Measurements from ENCODE around the gene FKBP1A.

FKBP1A gene

DNA sequence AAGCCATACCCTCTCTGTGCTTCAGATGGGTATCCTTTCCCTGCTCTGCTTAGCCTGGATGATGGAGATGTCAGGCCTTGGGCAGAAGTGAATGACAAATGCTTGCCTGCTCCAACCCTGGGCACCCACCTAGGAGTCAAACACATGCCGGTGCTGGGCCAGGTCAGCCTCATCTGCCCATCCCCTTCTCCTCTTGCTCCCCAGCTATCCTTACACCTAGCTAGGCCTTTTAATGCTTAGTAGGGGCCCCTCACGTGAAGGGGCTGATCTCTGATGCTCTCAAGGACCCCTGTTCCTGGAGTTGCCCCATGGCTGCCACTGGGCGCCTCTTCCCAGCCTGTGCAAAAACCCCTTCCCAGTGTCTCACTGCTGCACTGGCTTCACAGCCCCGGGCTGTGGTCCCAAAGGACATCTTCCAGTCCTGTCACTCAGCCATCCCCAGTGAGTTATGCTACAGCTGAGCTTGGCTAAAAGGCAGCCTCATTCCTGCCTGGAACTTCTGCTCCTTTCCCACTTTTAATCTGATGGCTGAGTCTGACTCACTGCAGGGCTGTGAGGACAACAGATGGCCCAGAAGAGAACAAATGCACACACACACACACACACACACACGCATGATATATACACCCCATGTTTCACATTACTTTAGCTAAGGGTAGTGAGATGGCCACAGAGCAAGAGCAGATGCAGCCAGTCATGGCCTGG is 51.1 kb downstream of the FKBP1A start:
- no peak for TF ChIP-seq EGR1 (IDR thresholded peaks at IDR 0.05)
- TF ChIP-seq CEBPB (IDR thresholded peaks at IDR 0.05) = no peak
- no peak for TF ChIP-seq FOXM1 (IDR thresholded peaks at IDR 0.05; ENCODE audit: borderline replicate concordance, low read depth)
- TF ChIP-seq, protein P1, sequence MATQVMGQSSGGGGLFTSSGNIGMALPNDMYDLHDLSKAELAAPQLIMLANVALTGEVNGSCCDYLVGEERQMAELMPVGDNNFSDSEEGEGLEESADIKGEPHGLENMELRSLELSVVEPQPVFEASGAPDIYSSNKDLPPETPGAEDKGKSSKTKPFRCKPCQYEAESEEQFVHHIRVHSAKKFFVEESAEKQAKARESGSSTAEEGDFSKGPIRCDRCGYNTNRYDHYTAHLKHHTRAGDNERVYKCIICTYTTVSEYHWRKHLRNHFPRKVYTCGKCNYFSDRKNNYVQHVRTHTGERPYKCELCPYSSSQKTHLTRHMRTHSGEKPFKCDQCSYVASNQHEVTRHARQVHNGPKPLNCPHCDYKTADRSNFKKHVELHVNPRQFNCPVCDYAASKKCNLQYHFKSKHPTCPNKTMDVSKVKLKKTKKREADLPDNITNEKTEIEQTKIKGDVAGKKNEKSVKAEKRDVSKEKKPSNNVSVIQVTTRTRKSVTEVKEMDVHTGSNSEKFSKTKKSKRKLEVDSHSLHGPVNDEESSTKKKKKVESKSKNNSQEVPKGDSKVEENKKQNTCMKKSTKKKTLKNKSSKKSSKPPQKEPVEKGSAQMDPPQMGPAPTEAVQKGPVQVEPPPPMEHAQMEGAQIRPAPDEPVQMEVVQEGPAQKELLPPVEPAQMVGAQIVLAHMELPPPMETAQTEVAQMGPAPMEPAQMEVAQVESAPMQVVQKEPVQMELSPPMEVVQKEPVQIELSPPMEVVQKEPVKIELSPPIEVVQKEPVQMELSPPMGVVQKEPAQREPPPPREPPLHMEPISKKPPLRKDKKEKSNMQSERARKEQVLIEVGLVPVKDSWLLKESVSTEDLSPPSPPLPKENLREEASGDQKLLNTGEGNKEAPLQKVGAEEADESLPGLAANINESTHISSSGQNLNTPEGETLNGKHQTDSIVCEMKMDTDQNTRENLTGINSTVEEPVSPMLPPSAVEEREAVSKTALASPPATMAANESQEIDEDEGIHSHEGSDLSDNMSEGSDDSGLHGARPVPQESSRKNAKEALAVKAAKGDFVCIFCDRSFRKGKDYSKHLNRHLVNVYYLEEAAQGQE (IDR thresholded peaks at IDR 0.05; ENCODE audit: low read depth) = no peak
- no peak for TF ChIP-seq TCF12 (IDR thresholded peaks at IDR 0.05; ENCODE audit: low read depth)
- TF ChIP-seq, protein P2, sequence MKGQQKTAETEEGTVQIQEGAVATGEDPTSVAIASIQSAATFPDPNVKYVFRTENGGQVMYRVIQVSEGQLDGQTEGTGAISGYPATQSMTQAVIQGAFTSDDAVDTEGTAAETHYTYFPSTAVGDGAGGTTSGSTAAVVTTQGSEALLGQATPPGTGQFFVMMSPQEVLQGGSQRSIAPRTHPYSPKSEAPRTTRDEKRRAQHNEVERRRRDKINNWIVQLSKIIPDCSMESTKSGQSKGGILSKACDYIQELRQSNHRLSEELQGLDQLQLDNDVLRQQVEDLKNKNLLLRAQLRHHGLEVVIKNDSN (IDR thresholded peaks at IDR 0.05) = no peak
- no peak for TF ChIP-seq YY1 (IDR thresholded peaks at IDR 0.05; ENCODE audit: low read depth)
- TF ChIP-seq, protein P3, sequence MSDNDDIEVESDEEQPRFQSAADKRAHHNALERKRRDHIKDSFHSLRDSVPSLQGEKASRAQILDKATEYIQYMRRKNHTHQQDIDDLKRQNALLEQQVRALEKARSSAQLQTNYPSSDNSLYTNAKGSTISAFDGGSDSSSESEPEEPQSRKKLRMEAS (IDR thresholded peaks at IDR 0.05) = no peak
- no peak for TF ChIP-seq CREB1 (IDR thresholded peaks at IDR 0.05; ENCODE audit: low read depth)
- no peak for TF ChIP-seq ZBTB7A (IDR thresholded peaks at IDR 0.05; ENCODE audit: low read depth)
- no peak for TF ChIP-seq EP300 (IDR thresholded peaks at IDR 0.05; ENCODE audit: borderline replicate concordance)
- TF ChIP-seq TEAD4 (IDR thresholded peaks at IDR 0.05) = no peak
- no peak for TF ChIP-seq RAD21 (IDR thresholded peaks at IDR 0.05; ENCODE audit: low read depth)
- TF ChIP-seq TAF1 (IDR thresholded peaks at IDR 0.05; ENCODE audit: low read depth) = no peak
- TF ChIP-seq NFIC (IDR thresholded peaks at IDR 0.05) = no peak

DNA sequence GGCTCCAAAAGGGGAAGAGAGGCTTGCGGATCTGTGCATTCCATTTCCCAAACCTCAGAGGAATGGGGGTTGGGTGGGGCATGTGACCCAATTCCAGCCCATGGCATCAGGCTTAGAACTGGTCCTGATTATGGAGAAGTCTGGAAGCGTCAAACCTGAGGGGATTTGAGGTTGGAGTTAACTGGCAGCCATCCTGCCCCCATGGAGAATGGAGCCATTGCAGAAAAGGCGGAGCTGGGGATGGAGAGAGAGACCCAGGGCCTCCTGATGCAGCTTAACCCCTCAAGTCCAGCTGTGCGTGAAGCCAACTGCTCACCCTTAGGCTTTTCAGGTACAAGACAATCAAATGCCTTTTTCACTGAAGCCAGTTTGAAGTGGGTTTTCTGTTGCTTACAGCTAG is 54.1 kb downstream of the FKBP1A start:
- TF ChIP-seq TEAD4 (IDR thresholded peaks at IDR 0.05) (no peak), NFIC (IDR thresholded peaks at IDR 0.05) (no peak)
- TF ChIP-seq, protein P3 (IDR thresholded peaks at IDR 0.05) = no peak
- TF ChIP-seq, protein P2 (IDR thresholded peaks at IDR 0.05) = 0 out of 2 replicates have a peak, but pooled peaks have one; percentile 28

DNA sequence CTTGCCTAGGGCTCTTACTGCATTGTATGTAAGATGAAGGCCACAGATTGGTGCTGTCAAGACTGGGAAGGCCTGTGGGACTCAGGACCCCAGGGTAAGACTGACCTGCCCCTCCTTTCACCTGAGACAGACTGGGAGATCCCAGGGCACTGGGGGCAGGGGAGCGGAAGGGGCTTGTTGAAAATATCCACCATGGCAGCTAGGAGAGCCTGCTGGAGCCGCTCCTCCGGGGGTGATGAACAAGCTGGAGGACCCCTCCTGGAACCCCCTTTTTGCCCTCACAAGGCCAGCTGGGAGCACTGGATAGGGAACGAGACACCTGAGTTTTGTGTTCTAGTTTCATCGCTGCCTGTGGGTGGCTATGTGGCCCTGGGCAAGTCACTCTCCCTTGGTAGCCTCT is 54.8 kb downstream of the FKBP1A start:
- TF ChIP-seq, protein P1 (IDR thresholded peaks at IDR 0.05; ENCODE audit: low read depth) = no peak

DNA sequence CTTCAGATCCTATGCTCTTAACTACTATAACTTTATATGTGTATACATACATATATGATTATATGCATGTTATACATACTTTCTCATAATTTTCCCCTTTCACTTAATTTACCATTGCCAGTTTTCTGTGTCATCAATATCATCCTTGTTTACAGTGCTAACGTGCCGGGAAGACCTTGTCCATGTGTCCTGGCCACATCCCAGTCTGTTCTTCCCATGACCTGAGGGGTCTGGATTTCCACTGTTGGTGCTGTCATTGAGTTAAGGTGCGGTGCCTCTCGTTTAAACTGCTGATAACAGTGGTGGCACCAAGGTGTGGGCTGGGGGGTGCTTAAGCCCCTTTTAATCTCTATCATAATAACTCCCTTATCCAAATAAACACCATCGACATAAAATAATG is 55.4 kb downstream of the FKBP1A start:
- TF ChIP-seq RAD21 (IDR thresholded peaks at IDR 0.05; ENCODE audit: low read depth) = no peak
- TF ChIP-seq ZBTB7A (IDR thresholded peaks at IDR 0.05; ENCODE audit: low read depth) = no peak
- TF ChIP-seq CREB1 (IDR thresholded peaks at IDR 0.05; ENCODE audit: low read depth) = no peak
- no peak for TF ChIP-seq EP300 (IDR thresholded peaks at IDR 0.05; ENCODE audit: borderline replicate concordance)
- TF ChIP-seq TCF12 (IDR thresholded peaks at IDR 0.05; ENCODE audit: low read depth) = no peak

DNA sequence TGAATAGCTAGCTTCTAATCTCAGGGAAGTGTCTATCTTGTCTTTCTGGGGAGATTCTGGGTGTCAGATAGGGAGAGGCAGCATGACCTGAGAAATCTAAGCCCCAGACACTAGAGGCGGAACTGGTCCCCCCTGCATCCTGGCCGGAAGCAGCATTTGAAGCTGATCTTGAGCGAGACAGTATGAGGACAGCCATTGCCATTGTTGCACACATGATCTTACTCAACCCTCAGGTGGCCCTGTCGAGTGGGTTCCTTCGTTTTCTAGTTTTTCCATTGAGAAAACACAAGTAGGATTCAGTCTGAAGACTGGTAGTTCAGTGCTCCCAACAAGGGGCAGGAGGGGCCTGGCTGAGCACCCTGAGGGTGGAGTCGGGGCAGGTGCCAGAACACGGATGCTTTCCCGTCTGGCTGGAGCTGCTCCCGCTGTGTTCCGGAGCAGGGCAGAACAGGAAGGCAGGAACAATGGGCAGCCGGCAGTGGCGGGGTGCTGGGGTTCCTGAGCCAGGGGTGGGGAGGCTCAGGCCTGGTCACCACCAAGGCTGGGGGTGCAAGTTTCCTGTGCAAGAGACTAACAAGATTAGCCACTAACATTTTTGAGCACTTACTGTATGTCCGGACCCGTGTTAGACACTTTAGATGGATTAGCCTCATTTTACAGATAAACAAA is 56.0 kb downstream of the FKBP1A start:
- peak; percentile 45; the same call in 1 of the 2 replicates for TF ChIP-seq TCF12 (IDR thresholded peaks at IDR 0.05; ENCODE audit: low read depth)
- TF ChIP-seq, protein P1 (IDR thresholded peaks at IDR 0.05; ENCODE audit: low read depth) = no peak
- peak; percentile 38; the same call in 1 of the 2 replicates for TF ChIP-seq ZBTB7A (IDR thresholded peaks at IDR 0.05; ENCODE audit: low read depth)
- peak; percentile 9; the same call in 1 of the 2 replicates for TF ChIP-seq RAD21 (IDR thresholded peaks at IDR 0.05; ENCODE audit: low read depth)
- TF ChIP-seq, protein P2 (IDR thresholded peaks at IDR 0.05) = 0 out of 2 replicates have a peak, but pooled peaks have one; percentile 19
- no peak for TF ChIP-seq TAF1 (IDR thresholded peaks at IDR 0.05; ENCODE audit: low read depth)
- TF ChIP-seq, protein P3 (IDR thresholded peaks at IDR 0.05) = no peak
- no peak for TF ChIP-seq FOXM1 (IDR thresholded peaks at IDR 0.05; ENCODE audit: borderline replicate concordance, low read depth)
- TF ChIP-seq TEAD4 (IDR thresholded peaks at IDR 0.05) = peak; percentile 50; the same call in 1 of the 2 replicates
- TF ChIP-seq CREB1 (IDR thresholded peaks at IDR 0.05; ENCODE audit: low read depth) = no peak
- peak; percentile 35; the same call in 1 of the 2 replicates for TF ChIP-seq EP300 (IDR thresholded peaks at IDR 0.05; ENCODE audit: borderline replicate concordance)
- TF ChIP-seq EGR1 (IDR thresholded peaks at IDR 0.05) = no peak
- no peak for TF ChIP-seq CEBPB (IDR thresholded peaks at IDR 0.05)
- peak; percentile 77 for TF ChIP-seq NFIC (IDR thresholded peaks at IDR 0.05)
- TF ChIP-seq YY1 (IDR thresholded peaks at IDR 0.05; ENCODE audit: low read depth) = no peak

Measured in Ishikawa (cell line).